HG03442 (cell line): Measurements from ENCODE around the gene TINCR.
"Not testable (repeated sequence)": the region's sequence is repeated elsewhere in the genome, so short reads cannot be mapped to it uniquely, and the experiment has no call there.

ENCODE experiments used
- ATAC-seq: cut with Tn5 transposase; IDR thresholded peaks from one replicate; pipeline ENCODE4 v1.9.1; 2021; ENCODE audit warnings: mild to moderate bottlenecking, moderate library complexity; ENCODE audit not compliant: unreplicated experiment

The TINCR gene

DNA sequence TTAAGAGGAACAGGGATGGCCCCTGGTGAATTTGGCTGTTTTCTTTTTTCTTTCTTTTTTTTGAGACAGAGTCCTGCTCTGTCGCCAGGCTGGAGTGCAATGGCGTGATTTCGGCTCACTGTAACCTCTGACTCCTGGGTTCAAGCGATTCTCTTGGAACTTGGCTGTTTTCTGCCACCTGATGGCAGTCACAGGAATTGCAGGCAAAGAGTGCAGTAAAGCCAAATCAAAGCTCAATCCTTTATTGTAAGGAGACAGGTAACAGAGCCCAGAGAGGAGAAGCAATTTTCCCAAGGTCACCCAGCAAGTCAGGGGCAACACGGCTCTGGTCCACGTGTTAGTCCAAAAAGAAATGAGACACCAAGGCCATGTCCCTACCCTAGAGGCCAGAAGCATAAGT lies 6.2 kb downstream of the TINCR start:
- no peak for ATAC-seq

DNA sequence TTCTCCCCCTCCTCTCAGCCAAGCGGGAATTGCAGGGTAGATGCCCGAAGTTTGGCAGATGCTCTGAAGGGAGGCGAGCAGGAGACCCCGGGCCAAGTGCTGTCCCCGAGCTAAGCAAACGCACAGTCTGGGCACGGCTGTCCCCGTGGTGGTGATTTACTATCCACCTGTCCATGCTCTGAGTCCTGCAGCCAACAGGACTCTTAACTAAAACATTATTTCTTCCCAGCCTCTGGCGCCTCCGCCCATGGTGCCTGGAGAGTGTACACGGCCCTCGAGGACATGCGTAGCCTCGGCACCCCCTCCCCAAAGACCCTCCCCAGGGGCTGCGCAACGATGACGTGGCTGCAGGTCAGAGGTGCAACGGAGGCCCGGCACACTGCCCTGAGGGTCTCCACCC lies 7.6 kb downstream of the TINCR start:
- no peak for ATAC-seq

- ATAC-seq: no peak
Measured at GRCh38 chr19:5559804-5560133, 8.0 kb downstream of the TINCR start.

- ATAC-seq: no peak
Measured at GRCh38 chr19:5558101-5558621, 9.6 kb downstream of the TINCR start.

GRCh38 chr19:5557691-5558090 lies 10.1 kb downstream of the TINCR start:
- ATAC-seq: no peak

GRCh38 chr19:5554828-5555227 lies 12.9 kb downstream of the TINCR start:
- ATAC-seq: no peak

GRCh38 chr19:5553892-5554291 lies 13.9 kb downstream of the TINCR start:
- ATAC-seq: no peak

GRCh38 chr19:5547881-5548280 lies 19.9 kb downstream of the TINCR start:
- ATAC-seq: no peak

GRCh38 chr19:5545984-5546383 lies 21.8 kb downstream of the TINCR start:
- no peak for ATAC-seq

DNA sequence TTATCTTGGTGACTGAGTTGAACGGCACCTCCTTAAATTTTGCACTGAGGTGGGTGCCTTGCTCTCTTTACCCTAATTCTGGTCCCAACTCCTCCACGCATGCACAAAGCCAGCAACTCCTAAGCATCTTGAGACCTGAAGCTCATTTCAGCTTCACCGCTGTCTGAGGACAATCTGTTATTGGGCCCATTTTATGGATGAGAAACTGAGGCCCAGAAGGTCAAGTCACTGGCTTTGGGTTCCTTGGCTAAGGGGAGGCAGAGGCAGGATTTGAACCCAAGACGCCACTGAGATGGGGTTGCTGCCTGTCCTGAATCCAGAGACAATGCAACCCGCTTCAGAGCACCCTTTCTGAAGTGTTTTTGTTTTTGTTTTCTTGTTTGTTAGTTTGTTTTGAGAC lies 22.7 kb downstream of the TINCR start:
- no peak for ATAC-seq

GRCh38 chr19:5542665-5543064 lies 25.1 kb downstream of the TINCR start:
- ATAC-seq: no peak

GRCh38 chr19:5541456-5541855 lies 26.3 kb downstream of the TINCR start:
- ATAC-seq: no peak

- no peak for ATAC-seq
Measured at GRCh38 chr19:5540208-5540607, 27.5 kb downstream of the TINCR start.

DNA sequence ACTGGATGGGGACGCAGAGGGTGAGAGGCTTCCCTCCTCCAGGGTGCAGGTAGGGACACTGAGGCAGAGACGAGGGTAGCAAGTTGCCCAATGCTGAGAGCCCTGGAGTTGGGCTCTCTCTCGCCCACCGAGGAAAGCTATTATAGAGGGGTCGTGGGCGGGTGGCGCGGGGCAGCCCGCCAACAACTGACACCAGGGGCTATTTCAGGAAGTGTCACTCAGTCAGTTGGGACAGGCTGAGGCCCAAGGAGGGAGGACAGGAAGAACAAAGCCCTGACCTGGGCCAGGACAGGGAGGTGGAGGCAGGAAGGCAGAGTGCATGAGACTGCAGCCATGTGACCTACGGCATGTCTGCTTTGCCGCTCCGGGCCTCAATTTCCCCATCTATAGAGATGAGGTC lies 29.9 kb downstream of the TINCR start:
- ATAC-seq: no peak

DNA sequence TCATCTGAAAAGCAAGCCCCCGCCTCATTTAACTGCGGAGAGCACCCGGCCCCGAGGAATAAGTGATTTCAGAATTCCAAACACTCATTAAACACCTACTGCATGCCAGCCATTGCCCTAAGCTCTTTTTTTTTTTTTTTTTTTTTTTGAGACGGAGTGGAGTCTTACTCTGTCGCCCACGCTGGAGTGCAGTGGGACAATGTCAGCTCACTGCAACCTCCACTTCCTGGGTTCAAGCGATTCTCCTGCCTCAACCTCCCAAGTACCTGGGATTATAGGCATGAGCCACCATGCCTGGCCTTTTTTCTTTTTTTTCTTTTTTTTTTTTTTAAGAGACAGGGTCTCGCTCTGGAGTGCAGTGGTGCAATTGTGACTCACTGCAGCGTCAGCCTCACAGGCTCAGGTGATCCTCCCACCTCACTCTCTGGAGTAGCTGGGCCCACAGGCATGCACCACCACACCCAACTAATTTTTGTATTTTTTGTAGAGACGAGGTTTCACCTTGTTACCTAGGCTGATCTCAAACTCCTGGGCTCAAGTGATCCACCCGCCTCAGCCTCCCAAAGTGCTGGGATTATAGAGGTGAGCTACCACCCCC lies 30.7 kb downstream of the TINCR start:
- ATAC-seq: not testable (repeated sequence)

- no peak for ATAC-seq
Measured at GRCh38 chr19:5536337-5536894, 31.3 kb downstream of the TINCR start.

GRCh38 chr19:5534787-5535586 lies 32.8 kb downstream of the TINCR start:
- ATAC-seq: no peak

DNA sequence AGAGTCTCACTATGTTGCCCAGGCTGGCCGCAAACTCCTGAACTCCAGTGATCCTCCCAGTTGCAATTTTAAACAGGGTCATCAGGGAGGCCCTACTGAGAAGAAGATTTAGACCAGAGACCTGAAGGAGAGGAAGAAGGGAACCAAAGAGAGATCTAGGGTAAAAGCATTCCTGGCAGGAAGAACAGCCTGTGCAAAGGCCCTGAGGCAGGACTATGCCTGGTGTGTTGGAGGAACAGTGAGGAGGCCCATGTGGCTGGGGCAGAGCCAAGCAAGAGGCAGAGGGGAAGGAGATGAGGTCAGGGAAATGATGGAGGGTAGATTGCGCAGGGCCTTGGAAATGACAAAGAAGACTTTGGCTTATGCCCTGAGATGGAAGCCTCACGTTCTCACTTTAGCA lies 34.5 kb downstream of the TINCR start:
- ATAC-seq: no peak

DNA sequence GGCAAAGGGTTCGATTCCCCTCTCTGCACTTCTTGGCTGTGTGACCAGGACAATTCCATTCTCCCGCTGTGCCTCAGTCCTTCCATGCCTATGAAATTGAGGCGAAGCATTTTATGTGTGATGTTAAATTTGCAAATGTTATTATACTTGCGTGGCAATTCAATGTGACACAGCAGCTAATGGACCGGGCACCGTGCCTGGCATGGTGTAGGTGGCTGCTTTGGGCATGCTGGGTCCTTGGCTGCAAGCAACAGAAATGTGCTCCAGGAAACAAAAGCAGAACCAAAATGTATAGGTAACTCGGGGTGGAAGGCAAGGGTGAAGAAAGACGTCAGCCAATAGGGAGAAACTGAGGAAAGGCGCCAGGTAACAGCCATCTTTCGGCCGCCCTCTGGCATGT lies 37.1 kb downstream of the TINCR start:
- ATAC-seq: no peak

DNA sequence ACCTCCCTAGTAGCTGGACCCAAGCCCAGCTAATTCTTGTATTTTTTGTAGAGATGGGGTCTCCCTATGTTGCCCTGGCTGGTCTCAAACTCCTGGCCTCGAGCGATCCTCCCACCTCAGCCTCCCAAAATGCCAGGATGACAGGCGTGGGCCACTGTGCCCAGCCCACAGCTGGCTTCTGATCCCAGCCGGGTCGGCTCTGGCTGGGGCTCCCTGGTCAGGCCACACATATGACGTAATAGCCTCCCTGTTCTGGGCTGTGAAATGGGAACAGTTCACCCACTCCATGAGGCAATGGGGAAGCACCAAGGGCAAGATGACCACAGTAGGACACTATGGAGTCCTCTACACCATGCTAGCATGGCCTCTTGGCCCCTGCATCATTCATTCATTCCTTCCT lies 41.1 kb downstream of the TINCR start:
- ATAC-seq: no peak

DNA sequence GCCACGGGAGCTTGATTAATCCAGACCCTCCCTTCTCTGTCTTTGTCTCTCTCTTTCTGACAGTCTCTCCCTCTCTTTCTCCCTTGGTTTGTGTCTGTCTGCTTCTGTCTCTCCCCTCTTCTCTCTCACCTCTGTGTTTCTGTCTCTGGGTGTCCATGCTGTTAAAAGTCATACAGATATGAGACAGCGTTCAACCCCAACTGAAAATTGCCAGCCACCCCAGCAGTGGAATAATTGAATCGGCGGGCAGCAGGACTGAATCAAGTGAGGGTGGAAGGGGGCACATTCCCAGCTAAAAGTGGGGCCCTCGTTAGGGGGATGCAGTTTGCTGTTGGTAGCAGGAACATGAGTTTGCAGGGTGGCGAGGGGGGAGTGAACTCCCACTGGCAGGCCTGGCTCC lies 43.7 kb downstream of the TINCR start:
- ATAC-seq: no peak

DNA sequence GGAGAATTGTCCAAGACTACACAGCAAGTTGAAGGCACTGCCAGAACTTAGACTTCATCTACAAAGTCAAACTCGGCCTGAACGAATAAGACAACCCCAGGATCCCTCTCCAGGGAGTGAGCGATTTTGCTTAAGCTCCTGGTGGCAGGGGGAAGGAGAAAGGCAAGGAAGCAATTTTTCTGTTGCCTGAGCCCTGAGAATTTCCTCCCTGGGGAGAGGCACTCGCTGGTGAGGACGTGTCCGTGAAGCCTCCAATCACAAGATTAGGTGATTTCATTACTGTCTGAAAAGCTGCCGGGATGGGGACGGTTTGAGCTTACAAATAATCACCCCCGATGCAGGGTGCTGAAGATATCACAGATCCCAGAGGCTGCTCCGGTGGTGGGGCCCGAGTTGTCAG lies 45.6 kb downstream of the TINCR start:
- no peak for ATAC-seq
